Right ventricle myocardium superior (tissue), 1 donor: ENCODE data around the gene PTPN23. TPM values are rescaled to one million over a fixed set of nuclear protein-coding genes. Genes with fewer than 3 reads are reported as not detected.
"Not testable (repeated sequence)": the region's sequence is repeated elsewhere in the genome, so short reads cannot be mapped to it uniquely, and the experiment has no call there.

ENCODE experiments used
- ATAC-seq: fragments of 200-7000 bp; cut with Tn5 transposase; one replicate; pipeline ENCODE4 v1.9.1; 2020; ENCODE audit warnings: mild to moderate bottlenecking; ENCODE audit not compliant: poor library complexity
- DNase-seq: peaks from one replicate; pipeline ENCODE4 v3.0.0-alpha.2; 2020
- intact Hi-C: fragments of 100-400 bp; cut with DNase I; formaldehyde crosslinking; loops from one replicate; pipeline ENCODE4 v1.11.2; 2022
- total RNA-seq: library from RNA; stranded (reverse); fragmentation: NEBNext Ultra II Directional; extraction: Animal tissue kit (Norgen Biotek cat#: 25700); gene quantifications from one replicate; pipeline ENCODE4 v1.2.1, GENCODE V29; 2021
- donor health status: DM: no; HTN: yes; CAD: no; lungs with severe emphysema.

The PTPN23 gene
- total RNA-seq, 1 donor from 2014 or later: 19.0 TPM

DNA sequence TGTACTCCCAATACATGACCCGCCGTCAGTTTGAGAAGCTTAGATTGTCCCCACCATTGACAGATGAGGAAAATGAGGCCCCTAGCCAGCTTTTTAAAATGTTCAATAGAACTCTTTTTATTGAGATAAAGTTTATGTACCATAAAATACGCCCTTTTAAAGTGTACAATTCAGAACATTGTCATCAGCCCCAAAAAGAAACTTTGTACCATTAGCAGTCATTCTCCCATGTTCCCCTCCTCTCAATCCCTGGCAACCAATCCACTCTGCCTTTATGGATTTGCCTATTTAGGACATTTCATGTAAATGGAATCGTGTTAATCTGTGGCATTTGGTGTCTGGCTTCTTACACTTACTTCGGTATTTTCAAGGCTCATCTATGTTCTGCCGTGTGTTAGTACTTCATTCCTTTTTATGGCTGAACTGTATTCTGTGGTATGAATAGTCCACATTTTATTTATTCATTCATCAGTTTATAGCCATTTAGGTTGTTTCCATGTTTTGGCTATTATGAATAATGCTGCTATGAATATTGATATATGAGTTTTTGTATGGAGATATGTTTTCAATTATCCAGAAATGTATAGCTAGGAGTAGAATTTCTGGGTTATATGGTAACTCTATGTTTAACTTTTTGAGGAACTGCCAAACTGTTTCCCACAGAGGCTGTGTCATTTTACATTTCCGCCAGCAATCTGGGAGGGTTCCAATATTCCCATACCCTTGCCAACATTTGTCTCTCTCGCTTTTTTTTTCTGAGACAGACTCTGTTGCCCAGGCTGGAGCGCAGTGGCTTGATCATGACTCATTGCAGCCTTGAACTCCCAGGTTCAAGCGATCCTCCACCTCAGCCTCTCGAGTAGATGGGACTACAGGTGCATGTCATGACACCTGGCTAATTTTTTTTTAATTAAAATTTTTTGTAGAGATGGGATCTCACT lies 15.3 kb upstream of the PTPN23 start:
- DNase-seq: no peak
- intact Hi-C loops: no loop called here

DNA sequence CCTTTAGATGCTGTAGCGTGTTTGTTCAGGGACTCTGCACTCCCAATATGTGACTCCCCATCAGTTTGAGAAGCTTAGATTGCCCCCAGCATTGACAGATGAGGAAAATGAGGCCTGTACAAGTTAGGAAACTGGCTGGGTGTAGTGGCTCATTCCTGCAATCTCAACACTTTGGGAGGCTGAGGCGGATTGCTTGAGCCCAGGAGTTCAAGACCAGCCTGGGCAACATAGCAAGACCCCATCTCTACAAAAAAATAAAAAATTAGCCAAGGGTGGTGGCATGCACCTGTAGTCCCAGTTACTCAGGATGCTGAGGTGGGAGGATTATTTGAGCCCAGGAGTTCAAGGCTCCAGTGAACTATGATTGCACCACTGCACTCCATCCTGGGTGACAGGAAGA lies 14.0 kb upstream of the PTPN23 start:
- no peak for ATAC-seq
- intact Hi-C loops: no loop called here
- no peak for DNase-seq

More for the DNA sequence above, 15.3 kb upstream of the PTPN23 start:
- no peak for ATAC-seq

DNA sequence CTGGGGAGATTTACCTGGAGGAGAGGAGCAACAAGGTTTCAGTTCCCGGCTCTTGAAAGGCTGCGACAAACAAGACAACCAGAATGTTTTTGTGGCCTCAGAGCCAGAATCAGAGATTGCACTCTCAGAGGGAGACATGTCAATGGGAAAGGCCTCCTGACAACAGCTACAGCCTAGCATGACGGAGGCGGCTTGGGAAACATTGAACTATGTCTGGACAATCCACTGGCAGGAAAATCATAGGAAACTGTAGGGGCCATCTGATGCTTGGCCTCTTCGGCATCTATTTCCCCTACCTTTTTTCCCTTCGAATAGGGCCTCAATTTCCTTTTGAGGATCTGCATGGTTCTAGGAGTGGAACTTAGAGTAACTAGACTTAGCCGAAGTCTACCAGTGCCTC lies 13.2 kb upstream of the PTPN23 start:
- no peak for DNase-seq
- no peak for ATAC-seq
- intact Hi-C loops: no loop called here

DNA sequence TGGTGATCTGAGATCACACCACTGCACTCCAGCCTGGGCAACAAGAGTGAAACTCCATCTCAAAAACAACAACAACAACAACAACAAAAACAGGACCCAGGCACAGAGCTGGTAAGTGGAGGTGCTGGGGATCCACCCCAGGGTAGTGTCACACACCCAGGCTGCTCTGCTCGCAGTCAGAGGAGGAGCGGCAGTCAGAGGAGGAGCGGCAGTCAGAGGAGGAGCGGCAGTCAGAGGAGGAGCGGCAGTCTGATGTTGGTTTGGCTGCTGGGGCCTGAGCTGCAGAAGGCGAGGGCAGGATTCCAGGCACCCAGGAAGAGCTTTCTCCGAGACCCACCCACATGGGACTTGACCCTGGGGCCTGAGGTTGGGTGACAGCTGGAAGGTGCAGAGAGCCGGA lies 10.8 kb upstream of the PTPN23 start:
- DNase-seq, intact Hi-C loops, ATAC-seq: not testable (repeated sequence)

DNA sequence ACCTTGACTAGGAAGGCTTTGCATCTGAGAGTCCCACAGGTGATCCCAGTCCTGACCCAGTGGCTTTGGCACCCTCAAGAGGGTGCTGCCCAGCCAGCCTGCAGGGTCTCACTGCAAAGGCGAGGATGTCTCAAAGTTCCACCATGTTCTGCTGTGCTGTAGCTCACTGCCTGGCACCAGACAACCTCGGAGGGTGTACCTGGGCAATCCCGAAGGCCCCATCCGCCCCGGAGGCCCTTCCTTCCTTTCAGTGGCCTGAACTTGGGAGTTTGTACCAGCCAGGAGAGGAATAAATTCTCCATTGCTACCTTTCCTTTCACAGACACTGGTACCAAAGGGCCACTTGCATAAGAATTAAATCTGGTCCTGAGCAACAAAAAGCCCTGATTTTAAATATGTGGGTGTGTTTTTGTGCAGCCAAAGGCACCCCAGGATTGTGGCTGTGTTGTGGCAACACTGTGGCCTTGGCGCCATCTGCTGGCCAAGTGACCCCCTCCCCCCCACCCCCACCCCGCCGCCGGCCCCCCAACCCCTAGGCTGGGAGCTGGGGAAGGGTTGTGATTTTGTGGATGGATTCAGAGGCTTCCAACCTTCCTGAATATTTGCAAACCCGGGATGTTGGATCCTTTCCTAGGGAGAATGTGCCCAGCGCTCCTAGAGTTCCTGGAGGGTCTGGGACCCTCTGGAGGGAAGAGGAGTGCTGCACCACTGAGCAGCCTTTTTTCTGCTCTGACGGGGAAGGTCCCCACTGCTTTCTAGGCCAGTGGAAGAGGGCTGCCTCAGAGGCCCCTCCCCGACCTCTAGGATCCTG lies 9.7 kb upstream of the PTPN23 start:
- peak; percentile 38 for ATAC-seq
- intact Hi-C loops: no loop called here
- peak; percentile 49 for DNase-seq

DNA sequence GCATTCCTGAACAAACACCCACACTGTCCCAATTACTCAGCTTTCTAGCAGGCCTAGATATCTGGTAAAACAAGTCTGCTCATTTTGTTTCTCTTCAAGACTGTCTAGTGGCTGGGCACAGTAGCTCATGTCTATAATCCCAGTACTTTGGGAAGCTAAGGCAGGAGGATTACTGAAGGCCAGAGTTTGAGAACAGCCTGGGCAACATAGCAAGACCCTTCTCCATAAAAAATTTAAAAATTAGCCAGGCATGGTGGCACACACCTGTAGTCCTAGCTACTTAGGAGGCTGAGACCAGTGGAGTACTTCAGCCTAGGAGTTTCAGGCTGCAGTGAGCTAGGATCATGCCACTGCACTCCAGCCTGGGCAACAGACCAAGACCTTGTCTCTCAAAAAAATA lies 6.2 kb upstream of the PTPN23 start:
- DNase-seq (no peak), ATAC-seq (no peak)
- intact Hi-C loops: no loop called here

- DNase-seq: no peak
- no peak for ATAC-seq
- intact Hi-C loops: no loop called here
Measured at GRCh38 chr3:47376393-47376792, 4.4 kb upstream of the PTPN23 start.

DNA sequence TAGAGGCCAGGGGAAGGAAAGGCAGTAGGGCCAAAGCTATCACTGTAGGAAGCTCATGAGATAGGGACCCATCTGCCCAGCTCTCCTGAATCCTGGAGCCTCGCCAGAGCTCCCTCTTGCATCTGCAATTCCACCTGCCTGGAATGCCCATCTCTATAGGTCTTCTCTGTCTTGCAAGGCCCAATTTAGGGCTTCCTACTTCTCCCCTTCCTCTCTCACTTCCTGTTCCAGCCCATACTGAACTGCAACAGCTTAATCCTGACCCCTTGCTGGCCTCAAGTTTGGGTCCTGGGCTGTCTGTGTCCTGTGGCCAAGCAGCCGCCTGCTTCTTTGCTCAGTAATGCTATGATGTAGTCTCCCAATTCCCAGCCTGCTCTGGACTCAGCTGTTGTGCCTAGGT lies 3.6 kb upstream of the PTPN23 start:
- intact Hi-C loops: no loop called here
- ATAC-seq: no peak
- DNase-seq: no peak

DNA sequence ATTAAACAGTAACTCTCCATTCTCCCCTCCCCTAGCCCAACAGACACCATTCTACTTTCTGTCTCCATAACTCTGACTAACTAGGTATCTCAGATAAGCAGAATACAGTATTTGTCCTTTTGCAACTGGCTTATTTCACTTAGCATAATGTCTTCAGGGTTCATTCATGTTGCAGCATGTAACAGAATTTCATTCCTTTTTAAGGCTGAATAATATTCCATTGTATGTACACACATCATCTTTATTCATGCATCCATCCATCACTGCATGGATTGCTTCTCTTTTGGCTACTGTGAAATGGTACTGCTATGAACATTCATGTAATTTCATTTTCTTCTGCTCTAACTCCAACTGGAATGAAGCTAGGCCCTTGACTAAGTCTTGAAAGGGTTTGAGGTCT lies 2.0 kb upstream of the PTPN23 start:
- intact Hi-C loops: no loop called here
- no peak for ATAC-seq

GRCh38 chr3:47379411-47379899 lies 1.4 kb upstream of the PTPN23 start:
- intact Hi-C loops: no loop called here
- no peak for ATAC-seq
- no peak for DNase-seq

More for the DNA sequence above, 2.0 kb upstream of the PTPN23 start:
- DNase-seq: no peak

GRCh38 chr3:47380026-47380600 lies 708 bp upstream of the PTPN23 start:
- intact Hi-C loops: no loop called here
- no peak for ATAC-seq
- DNase-seq: peak; percentile 43

DNA sequence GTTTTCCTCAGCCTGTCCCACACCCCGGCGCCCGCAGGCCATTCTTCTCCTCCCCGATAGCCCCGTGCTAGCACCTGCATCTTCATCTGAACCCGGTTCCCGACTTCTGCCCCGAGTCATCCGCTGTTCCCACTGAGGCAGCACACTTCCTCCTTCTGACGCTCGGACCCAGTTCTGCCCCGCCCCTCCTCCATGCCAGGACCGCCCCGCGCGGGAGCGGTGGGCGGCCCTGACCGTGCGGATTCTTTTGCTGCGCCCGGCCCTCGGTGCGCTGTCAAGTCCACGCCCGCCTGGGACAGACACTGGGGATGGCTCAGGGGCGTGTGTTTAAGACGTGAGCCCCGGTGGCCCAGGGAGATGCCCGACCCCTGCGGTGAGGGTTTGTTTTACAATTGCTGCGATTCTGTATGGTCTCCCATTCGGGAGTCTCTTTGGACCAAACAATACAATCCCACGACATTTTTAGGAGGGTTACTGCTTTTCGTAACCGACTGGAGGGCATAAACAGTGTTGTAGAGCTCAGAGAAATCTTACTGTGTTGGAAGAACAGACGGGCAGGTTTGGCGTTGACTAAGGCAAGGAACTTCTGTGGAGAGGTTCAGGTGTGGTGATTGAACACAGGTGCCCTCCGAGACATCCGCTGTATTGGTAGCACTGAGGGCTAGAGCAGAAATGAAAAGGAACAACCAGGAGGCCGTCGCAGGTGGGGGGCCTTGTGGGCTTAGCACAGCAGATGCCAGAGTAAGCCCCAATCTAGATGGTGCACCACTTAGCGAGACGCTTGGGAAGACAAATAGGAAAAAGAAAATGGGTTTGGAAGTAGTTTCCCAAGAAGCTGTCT lies 716 bp downstream of the PTPN23 start:
- intact Hi-C loops: no loop called here
- peak; percentile 84 for ATAC-seq
- DNase-seq: peak; percentile 91

- intact Hi-C loops: no loop called here
- DNase-seq (no peak), ATAC-seq (no peak)
Measured at GRCh38 chr3:47384425-47384824, 3.6 kb downstream of the PTPN23 start.

DNA sequence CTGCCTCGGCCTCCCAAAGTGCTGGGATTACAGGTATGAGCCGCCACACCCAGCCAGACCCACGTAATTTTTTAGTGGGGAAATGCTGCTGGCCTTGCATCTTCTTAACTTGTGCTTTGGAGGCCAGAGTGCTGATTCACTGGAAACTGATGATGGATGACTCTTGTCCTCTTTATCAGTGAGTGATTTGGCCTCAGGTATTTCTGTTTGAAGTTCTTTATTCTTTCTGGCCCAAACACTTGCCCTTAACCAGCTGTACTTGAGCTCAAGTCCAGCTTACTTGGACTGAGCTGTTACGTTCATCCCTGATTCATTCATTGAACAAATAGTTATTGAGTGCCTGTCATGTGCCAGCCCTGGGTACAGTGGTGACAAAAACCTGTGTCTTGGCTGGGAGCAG lies 4.2 kb downstream of the PTPN23 start:
- no peak for ATAC-seq
- intact Hi-C loops: no loop called here
- DNase-seq: no peak

DNA sequence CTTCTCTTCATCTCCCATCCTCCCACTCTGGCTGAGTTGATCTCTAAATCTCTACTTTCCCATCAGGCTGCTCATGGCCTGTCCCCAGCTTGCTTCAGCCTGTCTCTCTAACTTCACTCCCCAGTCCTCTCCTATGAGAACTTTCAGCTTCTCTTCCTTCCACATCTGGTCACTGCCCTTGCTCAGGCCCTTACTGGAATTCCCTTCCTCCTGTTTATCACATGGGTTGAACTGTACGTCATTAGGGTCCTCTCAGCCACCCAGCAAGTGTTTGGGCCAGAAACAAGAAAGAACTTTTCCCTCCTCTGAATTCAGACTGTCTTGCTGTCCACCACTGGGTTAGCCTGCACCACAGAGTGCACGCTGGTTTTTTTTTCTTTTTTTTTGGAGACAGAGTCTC lies 5.0 kb downstream of the PTPN23 start:
- intact Hi-C loops: no loop called here
- DNase-seq: no peak
- no peak for ATAC-seq

DNA sequence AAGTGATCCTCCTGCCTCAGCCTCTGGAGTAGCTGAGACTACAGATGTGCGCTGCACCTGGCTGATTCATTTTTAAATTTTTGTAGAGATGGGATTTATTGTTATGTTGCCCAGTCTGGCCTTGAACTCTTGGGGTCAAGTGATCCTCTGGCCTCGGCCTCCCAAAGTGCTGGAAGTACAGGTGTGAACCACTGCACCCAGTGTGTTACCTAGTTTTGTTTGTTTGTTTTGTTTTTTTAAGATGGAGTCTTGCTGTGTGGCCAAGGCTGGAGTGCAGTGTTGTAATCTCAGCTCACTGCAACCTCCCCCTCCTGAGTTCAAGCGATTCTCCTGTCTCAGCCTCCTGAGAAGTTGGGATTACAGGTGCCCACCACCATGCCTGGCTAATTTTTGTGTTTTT lies 12.1 kb downstream of the PTPN23 start:
- DNase-seq (no peak), ATAC-seq (no peak)
- intact Hi-C loops: no loop called here

- peak; percentile 50 for ATAC-seq
- intact Hi-C loops: no loop called here
- DNase-seq: no peak
Measured at GRCh38 chr3:47394140-47394870, 13.5 kb downstream of the PTPN23 start.

GRCh38 chr3:47394881-47395280 lies 14.1 kb downstream of the PTPN23 start:
- ATAC-seq (peak; percentile 38), DNase-seq (no peak)
- intact Hi-C loops: no loop called here
